GM13976 (cell line): ENCODE measurements around the gene FRMD7.
"Not testable (repeated sequence)": the region's sequence is repeated elsewhere in the genome, so short reads cannot be mapped to it uniquely, and the experiment has no call there.

Experiments used
- DNase-seq: peaks from one replicate; pipeline ENCODE4 v3.0.0; 2012; ENCODE audit warnings: low spot score
- CTCF ChIP-seq: IDR thresholded peaks from 2 replicates; pipeline ENCODE4 v1.5.1; 2012; ENCODE audit warnings: borderline replicate concordance, mild to moderate bottlenecking; ENCODE audit not compliant: insufficient read depth; ENCODE audit errors: extremely low read depth, missing control alignments, control extremely low read depth
- in situ Hi-C: fragments of 300-500 bp; cut with MboI; formaldehyde crosslinking; loops from one replicate; pipeline ENCODE4 v1.12.0; 2022; ENCODE audit warnings: low sequenced_read_pairs, mixed read lengths, inconsistent platforms; ENCODE audit not compliant: unreplicated experiment

Gene FRMD7

GRCh38 chrX:132063334-132063733 lies 64.5 kb downstream of the FRMD7 start:
- no peak for TF ChIP-seq CTCF
- in situ Hi-C loops, result no loop called here

GRCh38 chrX:132059973-132060540 lies 67.8 kb downstream of the FRMD7 start:
- in situ Hi-C loops, result no loop called here
- no peak for TF ChIP-seq CTCF
- no peak for DNase-seq

More at GRCh38 chrX:132063334-132063733, 64.5 kb downstream of the FRMD7 start:
- no peak for DNase-seq

- in situ Hi-C loops, result no loop called here
- DNase-seq, result no peak
- TF ChIP-seq CTCF, result no peak
Observed at GRCh38 chrX:132058975-132059374, 68.8 kb downstream of the FRMD7 start.

- in situ Hi-C loops, result no loop called here
- DNase-seq, result no peak
- no peak for TF ChIP-seq CTCF
Observed at GRCh38 chrX:132058050-132058449, 69.8 kb downstream of the FRMD7 start.

- in situ Hi-C loops, DNase-seq: not testable (repeated sequence)
Observed at GRCh38 chrX:132051778-132052177, 76.0 kb downstream of the FRMD7 start.

GRCh38 chrX:132046533-132046932 lies 81.3 kb downstream of the FRMD7 start:
- DNase-seq, result no peak
- in situ Hi-C loops, result no loop called here
- no peak for TF ChIP-seq CTCF

GRCh38 chrX:132045456-132045855 lies 82.4 kb downstream of the FRMD7 start:
- TF ChIP-seq CTCF, result no peak
- in situ Hi-C loops, result no loop called here
- DNase-seq, result no peak
